Subcutaneous adipose tissue (tissue), 4 donors: ENCODE results near the gene CDC42EP3. TPM values are rescaled to one million over a fixed set of nuclear protein-coding genes. Genes with fewer than 3 reads are reported as not detected.

Experiments
- total RNA-seq, 4 donors: library from RNA; depleted of rRNA; stranded (reverse); fragments of >200 nt; gene quantifications; one replicate each; pipeline ENCODE4 v1.1.0, GENCODE V29; 2016
- TF ChIP-seq, protein P1 (sequence below): fragments of 450-650 bp; IDR thresholded peaks from one replicate; pipeline ENCODE4 v1.5.1; 2016; ENCODE audit warnings: low read depth, mild to moderate bottlenecking, control low read depth, antibody characterized with exemption, moderate library complexity

Gene CDC42EP3
- total RNA-seq, 4 donors from 2014 or later: 29.7 to 56.9 (median 40.6) TPM

DNA sequence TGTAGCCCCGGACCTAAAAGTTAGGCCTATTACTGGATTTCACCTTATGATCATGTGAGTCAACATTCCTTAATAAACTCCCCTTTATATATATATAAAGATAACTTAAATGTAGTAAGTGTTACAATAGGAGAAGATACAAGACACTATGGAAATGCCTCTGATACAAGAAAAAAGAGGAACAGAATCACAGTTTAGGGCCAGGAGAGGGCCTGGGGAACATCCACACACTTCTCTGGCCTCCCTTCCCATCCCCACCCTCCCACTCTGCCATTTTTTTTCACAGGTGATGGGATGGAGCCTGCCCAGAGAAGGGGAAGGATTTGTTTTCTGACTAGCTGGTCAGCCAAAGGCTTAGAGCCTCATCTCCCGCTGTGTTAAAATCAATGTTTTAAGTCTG is 6.4 kb downstream of the CDC42EP3 start:
- TF ChIP-seq, protein P1, sequence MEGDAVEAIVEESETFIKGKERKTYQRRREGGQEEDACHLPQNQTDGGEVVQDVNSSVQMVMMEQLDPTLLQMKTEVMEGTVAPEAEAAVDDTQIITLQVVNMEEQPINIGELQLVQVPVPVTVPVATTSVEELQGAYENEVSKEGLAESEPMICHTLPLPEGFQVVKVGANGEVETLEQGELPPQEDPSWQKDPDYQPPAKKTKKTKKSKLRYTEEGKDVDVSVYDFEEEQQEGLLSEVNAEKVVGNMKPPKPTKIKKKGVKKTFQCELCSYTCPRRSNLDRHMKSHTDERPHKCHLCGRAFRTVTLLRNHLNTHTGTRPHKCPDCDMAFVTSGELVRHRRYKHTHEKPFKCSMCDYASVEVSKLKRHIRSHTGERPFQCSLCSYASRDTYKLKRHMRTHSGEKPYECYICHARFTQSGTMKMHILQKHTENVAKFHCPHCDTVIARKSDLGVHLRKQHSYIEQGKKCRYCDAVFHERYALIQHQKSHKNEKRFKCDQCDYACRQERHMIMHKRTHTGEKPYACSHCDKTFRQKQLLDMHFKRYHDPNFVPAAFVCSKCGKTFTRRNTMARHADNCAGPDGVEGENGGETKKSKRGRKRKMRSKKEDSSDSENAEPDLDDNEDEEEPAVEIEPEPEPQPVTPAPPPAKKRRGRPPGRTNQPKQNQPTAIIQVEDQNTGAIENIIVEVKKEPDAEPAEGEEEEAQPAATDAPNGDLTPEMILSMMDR: no peak

- TF ChIP-seq, protein P1: no peak
Measured at GRCh38 chr2:37664231-37664643, 7.2 kb downstream of the CDC42EP3 start.

DNA sequence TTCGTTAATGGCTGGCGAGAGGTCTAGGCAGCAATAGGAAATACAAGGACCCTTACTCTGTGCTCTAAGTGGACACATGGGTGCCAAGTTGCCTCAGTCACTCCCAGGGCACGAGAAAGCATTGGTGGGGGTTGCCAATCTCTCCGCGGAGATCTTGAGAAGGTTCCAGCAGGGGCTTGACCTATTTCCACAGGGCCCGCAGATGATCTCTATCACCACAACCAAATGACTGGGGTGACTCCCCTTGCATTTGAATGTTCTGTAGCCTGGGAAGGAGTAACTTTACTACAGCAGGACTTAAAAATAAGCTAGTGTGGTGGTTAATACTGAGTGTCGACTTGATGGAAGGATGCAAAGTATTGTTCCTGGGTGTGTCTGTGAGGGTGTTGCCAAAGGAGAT is 8.1 kb downstream of the CDC42EP3 start:
- TF ChIP-seq, protein P1: no peak

GRCh38 chr2:37659723-37660122 is 11.7 kb downstream of the CDC42EP3 start:
- TF ChIP-seq, protein P1: no peak

GRCh38 chr2:37658682-37659081 is 12.8 kb downstream of the CDC42EP3 start:
- TF ChIP-seq, protein P1: no peak

GRCh38 chr2:37657471-37657870 is 14.0 kb downstream of the CDC42EP3 start:
- TF ChIP-seq, protein P1: no peak

DNA sequence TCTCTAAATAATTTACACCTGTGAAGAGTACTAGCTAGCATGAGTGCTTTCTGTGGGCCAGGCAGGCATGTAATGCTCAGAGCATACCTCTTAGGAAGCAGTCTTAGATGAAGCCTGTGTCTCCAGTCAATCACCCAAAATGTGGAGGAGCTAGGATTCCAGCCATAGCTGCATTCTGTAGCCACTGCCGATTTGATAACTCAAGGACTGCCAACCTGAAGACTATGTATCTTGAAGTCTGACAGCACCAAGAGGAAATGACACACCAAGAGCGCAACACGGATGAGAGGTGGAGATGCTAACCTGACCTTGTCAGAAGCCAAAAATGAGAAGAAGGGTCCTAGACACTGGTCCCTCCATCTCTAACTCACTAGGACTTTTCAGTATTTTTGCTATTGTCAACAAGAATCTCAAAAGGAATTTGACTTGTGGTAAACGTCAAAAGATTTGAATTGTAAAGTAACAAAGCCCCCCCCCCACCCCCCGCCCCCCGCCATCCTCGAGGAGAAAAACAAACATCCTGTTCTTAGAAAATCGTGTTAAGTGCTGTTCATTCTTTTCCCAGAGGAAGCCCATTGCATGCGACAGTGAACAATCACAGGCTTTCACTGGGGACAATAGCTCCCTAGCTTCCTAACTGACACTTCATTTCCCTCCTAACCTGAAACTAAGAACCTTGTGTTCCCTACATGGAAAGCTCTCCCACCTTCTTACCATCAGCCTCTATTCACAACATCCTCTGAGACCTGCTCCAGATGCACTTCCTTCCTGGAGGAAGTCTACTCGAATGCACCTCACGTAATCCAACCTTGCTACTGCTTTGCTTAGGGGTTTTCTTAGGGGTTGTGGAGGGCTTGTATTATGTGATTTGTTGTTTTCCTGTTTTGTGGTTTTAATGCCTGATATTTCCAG is 14.7 kb downstream of the CDC42EP3 start:
- TF ChIP-seq, protein P1: no peak
